ENCODE data around the gene GABPB2.

GABPB2 gene

GRCh38 chr1:151165281-151165737 is 94.7 kb downstream of the GABPB2 start:
- DNase-seq (ENCODE audit: low spot score), result peak; percentile 63

GRCh38 chr1:151165738-151166504 is 95.4 kb downstream of the GABPB2 start, which contains the start of the genes LYSMD1 and SCNM1:
TSS of gene LYSMD1 (minus strand) at chr1:151165902. CDS start at chr1:151165258, 644 bp downstream.
TSS of gene SCNM1 (plus strand) at chr1:151166144. CDS start at chr1:151166153, 9 bp downstream.
- DNase-seq (ENCODE audit: low spot score), result peak; percentile 98

DNA sequence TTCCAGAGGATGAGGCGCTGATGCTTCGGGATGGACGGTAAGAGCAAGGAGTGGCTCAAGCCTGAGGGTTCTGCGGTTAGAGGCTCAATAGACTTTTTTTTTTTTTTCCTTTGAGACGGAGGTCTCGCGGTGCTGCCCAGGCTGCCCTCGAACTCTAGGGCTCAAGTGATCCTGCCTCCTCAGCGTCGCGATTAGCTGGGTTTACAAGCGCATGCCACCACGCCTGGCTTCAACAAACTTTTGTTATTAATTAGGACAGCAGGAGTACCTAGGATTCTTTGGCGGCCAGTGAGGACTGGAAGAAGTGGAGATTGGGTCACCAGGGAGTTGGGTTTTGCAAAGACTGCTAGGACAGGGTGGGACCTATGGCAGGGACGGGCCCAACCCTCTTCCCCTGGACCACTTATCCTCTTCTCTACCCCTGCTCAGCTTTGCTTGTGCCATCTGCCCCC is 96.0 kb downstream of the GABPB2 start:
- DNase-seq (ENCODE audit: low spot score), result no peak

DNA sequence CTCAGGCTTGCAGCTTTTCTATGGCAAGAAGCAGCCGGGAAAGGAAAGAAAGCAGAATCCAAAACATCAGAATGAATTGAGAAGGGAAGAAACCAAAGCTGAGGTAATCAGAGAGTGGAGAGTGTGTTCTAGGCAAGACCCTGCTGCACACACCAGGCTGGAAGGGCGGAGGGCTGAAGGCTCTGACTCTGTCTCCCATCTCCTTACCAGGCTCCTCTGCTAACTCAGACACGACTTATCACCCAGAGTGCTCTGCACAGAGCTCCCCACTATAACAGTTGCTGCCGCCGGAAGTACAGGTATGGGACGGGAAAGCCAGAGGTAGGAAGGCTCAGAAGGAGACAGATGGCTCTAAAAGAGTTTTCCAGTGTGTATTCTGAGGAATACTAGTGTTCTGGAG is 96.6 kb downstream of the GABPB2 start:
- DNase-seq (ENCODE audit: low spot score), result no peak

DNA sequence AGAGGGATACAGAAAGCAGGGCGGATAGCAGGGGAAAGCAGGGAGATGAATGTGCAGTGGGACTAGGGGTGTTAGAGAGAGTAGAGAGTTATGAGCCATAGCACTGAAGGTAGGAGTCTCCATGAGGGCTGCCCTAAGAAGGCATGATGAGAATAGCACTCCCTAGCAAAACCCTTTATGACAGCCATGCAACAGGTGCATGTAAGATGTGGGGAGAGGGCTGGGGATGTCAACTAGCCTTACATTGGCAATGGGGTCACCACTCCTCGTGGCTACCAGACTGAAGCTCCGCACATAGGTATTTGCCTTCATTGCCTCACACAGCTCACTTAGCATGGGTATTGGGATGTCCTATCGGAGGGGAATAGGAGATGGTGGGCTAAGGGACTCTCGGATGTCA is 100.6 kb downstream of the GABPB2 start:
- DNase-seq (ENCODE audit: low spot score), result no peak
